ENCODE measurements around the gene ZFYVE27. TPM values are rescaled to one million over a fixed set of nuclear protein-coding genes. Genes with fewer than 3 reads are reported as not detected.

ZFYVE27 gene
- total RNA-seq, 1 donor from 2014 or later: 62.2 TPM

GRCh38 chr10:97718659-97719142 lies 18.2 kb upstream of the ZFYVE27 start:
- no peaks in the 10 kb centered on the region for H3K27me3 ChIP-seq
- H3K9me3 ChIP-seq: no peaks in the 10 kb centered on the region
- DNase-seq (ENCODE audit: low spot score in 2 of 2): peak in 1 of 2 donors; percentile 75
- no peak for TF ChIP-seq CTCF (IDR thresholded peaks at IDR 0.05)
- H3K4me1 ChIP-seq: peaks cover 19 to 37% of the 10 kb centered on the region in 2 donors
- intact Hi-C loops (cut with DNase I): loop anchor here (10.0 kb wide), 1 partner anchor 416 kb away; the partner anchor contains the start of gene R3HCC1L
- H3K4me3 ChIP-seq: peak overlapping the region in 1 of 2 donors; percentile 29
- H3K36me3 ChIP-seq: peaks cover 8 to 37% of the 10 kb centered on the region in 2 donors
- peak overlapping the region; percentile 98 to 100 for H3K27ac ChIP-seq

- Histone ChIP-seq H3K4me1 (peaks cover 19 to 39% of the 10 kb centered on the region in 2 donors), H3K4me3 (no peak overlapping the region), H3K9me3 (no peaks in the 10 kb centered on the region), H3K27me3 (no peaks in the 10 kb centered on the region), H3K27ac (peak overlapping the region; percentile 98 to 100), H3K36me3 (peaks cover 8 to 37% of the 10 kb centered on the region in 2 donors)
- no peak for TF ChIP-seq CTCF (IDR thresholded peaks at IDR 0.05)
- intact Hi-C loops (cut with DNase I): loop anchor here (10.0 kb wide), 1 partner anchor 415 kb away; the partner anchor contains the start of gene R3HCC1L
- no peak for DNase-seq (ENCODE audit: low spot score in 2 of 2)
Measured at GRCh38 chr10:97719602-97720001, 17.3 kb upstream of the ZFYVE27 start.

GRCh38 chr10:97721871-97722780 lies 14.8 kb upstream of the ZFYVE27 start:
- peak overlapping the region; percentile 22 to 57 for H3K27ac ChIP-seq
- H3K4me1 ChIP-seq: peaks cover 11 to 35% of the 10 kb centered on the region in 2 donors
- no peak overlapping the region for H3K4me3 ChIP-seq
- intact Hi-C loops (cut with DNase I): no loop called here
- H3K27me3 ChIP-seq: no peaks in the 10 kb centered on the region
- no peak for DNase-seq (ENCODE audit: low spot score in 2 of 2)
- H3K9me3 ChIP-seq: no peaks in the 10 kb centered on the region
- TF ChIP-seq CTCF (IDR thresholded peaks at IDR 0.05): no peak
- peaks cover 4 to 32% of the 10 kb centered on the region in 2 donors for H3K36me3 ChIP-seq

- H3K27ac ChIP-seq: peak overlapping the region; percentile 8 to 57
- H3K36me3 ChIP-seq: peaks cover 3 to 23% of the 10 kb centered on the region in 2 donors
- H3K27me3 ChIP-seq: no peaks in the 10 kb centered on the region
- intact Hi-C loops (cut with DNase I): no loop called here
- no peak for DNase-seq (ENCODE audit: low spot score in 2 of 2)
- H3K4me1 ChIP-seq: peaks cover 11 to 31% of the 10 kb centered on the region in 2 donors
- no peaks in the 10 kb centered on the region for H3K9me3 ChIP-seq
- TF ChIP-seq CTCF (IDR thresholded peaks at IDR 0.05): no peak
- H3K4me3 ChIP-seq: no peak overlapping the region
Measured at GRCh38 chr10:97723001-97723400, 13.9 kb upstream of the ZFYVE27 start.

- no peak overlapping the region for H3K4me3 ChIP-seq
- no peak for TF ChIP-seq CTCF (IDR thresholded peaks at IDR 0.05)
- peaks cover 0 to 17% of the 10 kb centered on the region in 2 donors for H3K4me1 ChIP-seq
- peaks cover 3 to 10% of the 10 kb centered on the region in 2 donors for H3K36me3 ChIP-seq
- peak overlapping the region in 1 of 2 donors; percentile 37 for H3K27ac ChIP-seq
- intact Hi-C loops (cut with DNase I): no loop called here
- DNase-seq (ENCODE audit: low spot score in 2 of 2): no peak
- H3K9me3 ChIP-seq: no peaks in the 10 kb centered on the region
- H3K27me3 ChIP-seq: no peaks in the 10 kb centered on the region
Measured at GRCh38 chr10:97724341-97724941, 12.5 kb upstream of the ZFYVE27 start.

All from ascending aorta (tissue), 2 donors.